K562 (cell line): ENCODE results near the gene FRMD5. TPM values are rescaled to one million over a fixed set of nuclear protein-coding genes. Genes with fewer than 3 reads are reported as not detected.

ENCODE experiments used
- ATAC-seq: fragments of 200-7000 bp; cut with Tn5 transposase; 3 replicates; pipeline ENCODE4 v1.9.1; 2020; ENCODE audit warnings: moderate library complexity
- BruUV-seq: library from RNA; stranded (reverse); fragments of 400-500 nt; replicated peaks from 2 replicates; lab custom pipeline; 2021; lab: Mats Ljungman, UMichigan
- CTCF ChIA-PET: fragments of 300-600 bp; formaldehyde crosslinking; extraction: SDS; loops from one replicate; lab custom pipeline; 2021; ENCODE audit warnings: low intra/inter-chr PET ratio; lab: Yijun Ruan, JAX
- POLR2A ChIA-PET: fragments of 300-600, 350-650 bp; sonication (Branson Sonifier 250); formaldehyde crosslinking; extraction: SDS; loops from one replicate; lab custom pipeline; 2021; ENCODE audit warnings: antibody characterized with exemption, inconsistent platforms; lab: Yijun Ruan, JAX
- DNase-seq, 4 experiments: peaks; one replicate each; pipeline versions ENCODE4 v3.0.0 to v3.0.0-alpha.2; 2011 to 2018; ENCODE audit warnings: low spot score in 3 of 4, mixed read lengths in 3 of 4; ENCODE audit errors: extremely low read depth in 1 of 4
- FAIRE-seq: peaks from 2 replicates; lab custom pipeline; 2011; peaks lifted over from hg19 to GRCh38; lab: Jason Lieb, UNC
- H2AFZ ChIP-seq: 2 replicates; pipeline ENCODE4 v1.6.0; 2011; ENCODE audit warnings: low read depth, low read length, control low read depth, inconsistent platforms
- H3K27ac ChIP-seq: fragments of 200-600 bp; 3 replicates; pipeline ENCODE4 v1.8.0; 2011; ENCODE audit warnings: low read depth, mild to moderate bottlenecking, control low read depth, inconsistent platforms, low read length, moderate library complexity, mixed read lengths; ENCODE audit errors: extremely low read depth
- H3K27me3 ChIP-seq, 2 experiments: fragments of 300-600 bp in 1 of 2; 2 replicates in 1 of 2; 3 replicates in 1 of 2; pipeline versions ENCODE4 v1.6.0 to v1.8.0; 2011; ENCODE audit warnings: inconsistent platforms in 2 of 2, low read length in 2 of 2, mild to moderate bottlenecking in 1 of 2, mixed read lengths in 1 of 2, moderate library complexity in 1 of 2; ENCODE audit not compliant: control insufficient read depth in 2 of 2, insufficient read depth in 2 of 2
- H3K36me3 ChIP-seq: fragments of 300-600 bp; 3 replicates; pipeline ENCODE4 v1.8.0; 2011; ENCODE audit warnings: mild to moderate bottlenecking, low read length, inconsistent platforms; ENCODE audit not compliant: control insufficient read depth, insufficient read depth
- H3K4me1 ChIP-seq, 2 experiments: fragments of 200-600 bp in 1 of 2; replicated peaks in 1 of 2; 2 replicates in 1 of 2; 3 replicates in 1 of 2; pipeline versions ENCODE4 v1.5.1 to v1.8.0; 2011; ENCODE audit warnings: inconsistent platforms in 2 of 2, low read length in 2 of 2, mild to moderate bottlenecking in 1 of 2, mixed read lengths in 1 of 2, moderate library complexity in 1 of 2; ENCODE audit not compliant: control insufficient read depth in 2 of 2, insufficient read depth in 2 of 2
- H3K4me2 ChIP-seq: 2 replicates; pipeline ENCODE4 v1.6.1; 2011; ENCODE audit warnings: low read length, control low read depth, inconsistent platforms, mixed read lengths; ENCODE audit not compliant: insufficient read depth
- H3K4me3 ChIP-seq: fragments of 200-600 bp; sonication (generic), shearing (Covaris generic); 2 replicates; pipeline ENCODE4 v1.5.1; 2016; ENCODE audit warnings: control low read depth, inconsistent platforms
- H3K79me2 ChIP-seq: fragments of 200-600 bp; 3 replicates; pipeline ENCODE4 v1.8.0; 2011; ENCODE audit warnings: low read length, inconsistent platforms; ENCODE audit not compliant: control insufficient read depth, insufficient read depth
- H3K9ac ChIP-seq, 2 experiments: 2 replicates each; pipeline versions ENCODE4 v1.6.0 to v1.6.1; 2011; ENCODE audit warnings: low read depth in 2 of 2, low read length in 2 of 2, control low read depth in 1 of 2, inconsistent platforms in 1 of 2, mild to moderate bottlenecking in 1 of 2, mixed read lengths in 1 of 2; ENCODE audit not compliant: insufficient read depth in 1 of 2
- H3K9me1 ChIP-seq: one replicate; pipeline ENCODE4 v1.6.0; 2011; ENCODE audit warnings: inconsistent platforms, mild to moderate bottlenecking, low read length, moderate library complexity; ENCODE audit not compliant: control insufficient read depth, insufficient read depth
- H3K9me3 ChIP-seq: replicated peaks from 2 replicates; pipeline ENCODE4 v1.5.1; 2011; ENCODE audit warnings: low read depth, low read length, inconsistent platforms; ENCODE audit not compliant: control insufficient read depth, insufficient read depth
- H4K20me1 ChIP-seq: replicated peaks from 2 replicates; pipeline ENCODE4 v1.6.1; 2011; ENCODE audit warnings: low read length, inconsistent platforms, mixed read lengths; ENCODE audit not compliant: control insufficient read depth, insufficient read depth
- CEBPG ChIP-seq, 3 experiments: fragments of 200-800 bp in 1 of 3; sonication (Bioruptor generic) in 1 of 3; sonication (generic) in 1 of 3; formaldehyde crosslinking in 1 of 3; IDR thresholded peaks in 2 of 3; conservative IDR thresholded peaks in 1 of 3; 2 replicates each; pipeline versions ENCODE4 v1.6.1 to v1.8.0; 2016 to 2022; ENCODE audit warnings: missing compliant biosample characterization in 2 of 3, missing genetic modification characterization in 2 of 3, mild to moderate bottlenecking in 1 of 3, missing genetic modification reagents in 1 of 3
- CREM ChIP-seq: IDR thresholded peaks from 2 replicates; pipeline ENCODE4 v1.6.1; 2014; ENCODE audit warnings: antibody characterized with exemption, low read depth
- MEIS2 ChIP-seq: fragments of 450-650 bp; IDR thresholded peaks from 2 replicates; pipeline ENCODE4 v1.6.1; 2014; ENCODE audit warnings: mild to moderate bottlenecking; ENCODE audit not compliant: partially characterized antibody
- ZNF431 ChIP-seq: sonication (generic); formaldehyde crosslinking; IDR thresholded peaks from 2 replicates; pipeline ENCODE4 v1.8.0; 2022; ENCODE audit warnings: mild to moderate bottlenecking, missing genetic modification reagents
- WGBS: fragments of 100-300 bp; shearing (Covaris generic); methylation state at CpG from one replicate; pipeline ENCODE4 v1.1.6; 2016; ENCODE audit warnings: low coverage, mixed read lengths; ENCODE audit not compliant: insufficient coverage; ENCODE audit errors: missing lambda C conversion rate; 5-methylcytosine and 5-hydroxymethylcytosine counted together
- in situ Hi-C: fragments of 300-500 bp; cut with MboI; formaldehyde crosslinking; loops from 4 replicates; pipeline ENCODE4 v1.15.0; 2018; ENCODE audit warnings: inconsistent platforms, mixed read lengths
- intact Hi-C: fragments of 100-400 bp; cut with micrococcal nuclease; formaldehyde crosslinking; loops from 2 replicates; pipeline ENCODE4 v1.14.2; 2022
- polyA plus RNA-seq, 8 experiments: library from polyadenylated mRNA; depleted of rRNA in 4 of 8; stranded (reverse) in 5 of 8; unstranded in 3 of 8; fragments of >200 nt; fragmentation: Nextera tagmentation in 2 of 8; fragmentation: Illumina TruSeq in 1 of 8; extraction: Ambion mirVana in 2 of 8; extraction: Trizol in 1 of 8; gene quantifications; 2 replicates each; pipeline versions ENCODE4 v1.2.1 to v1.2.3, GENCODE V29; 2011 to 2014; ENCODE audit warnings: inconsistent platforms in 1 of 8, missing spikeins in 1 of 8
- total RNA-seq, 7 experiments: library from RNA; depleted of rRNA in 6 of 7; stranded (reverse); fragments of >200 nt in 6 of 7; fragmentation: Illumina TruSeq in 2 of 7; extraction: Trizol in 2 of 7; gene quantifications; 2 replicates each; pipeline versions ENCODE4 v1.2.1 to v1.2.3, GENCODE V29; 2011 to 2021; ENCODE audit warnings: low replicate concordance in 1 of 7

Gene FRMD5
- total and polyA plus RNA-seq, 9 of the 15 experiments (the other 6 are each of a cell fraction or from before 2014, with no cell fraction given): 0.13 to 0.38 TPM; not detected in 7

- TF ChIP-seq MEIS2 (no peak), CREM (no peak)
These were observed 335.5 kb downstream of the FRMD5 start (continued) for GRCh38 chr15:43859546-43859945.

- 92% methylated on average over 6 of the region's 6 CpGs for WGBS
- Histone ChIP-seq H3K36me3 (peaks cover 92% of the 10 kb centered on the region), H3K27ac (no peak overlapping the region), H3K9me1 (no peaks in the 10 kb centered on the region)
- no TSS peak for BruUV-seq
- FAIRE-seq: no peak
- in situ Hi-C loops: no loop called here
- TF ChIP-seq ZNF431 (CRISPR knock-in tag) (no peak), CEBPG (CRISPR knock-in tag; IDR thresholded peaks at IDR 0.05) (no peak), CEBPG (tag; conservative IDR thresholded peaks at IDR 0.05 in 1 of 2, IDR thresholded peaks at IDR 0.05 in 1 of 2) (peak in 1 of 2 experiments; percentile 53; a peak in 2 of 4 replicates)
- TF ChIP-seq, all 486 proteins: peak for 1
- ChIA-PET CTCF (no interaction called here), POLR2A (no interaction called here)
- Histone ChIP-seq H3K4me2 (no peak overlapping the region), H4K20me1 (no peaks in the 10 kb centered on the region), H3K27me3 (no peaks in the 10 kb centered on the region), H3K9ac (no peak overlapping the region), H3K9me3 (no peaks in the 10 kb centered on the region), H3K79me2 (no peaks in the 10 kb centered on the region; the same call in 2 of the 3 replicates), H3K4me1 (no peaks in the 10 kb centered on the region), H2AFZ (no peak overlapping the region), H3K4me3 (no peak overlapping the region)
- no peak for ATAC-seq
- intact Hi-C loops: no loop called here
- DNase-seq: no peak
These were observed 340.3 kb downstream of the FRMD5 start for GRCh38 chr15:43854801-43855200.
